Stimulated activated naive CD8-positive, alpha-beta T cell treated with anti-CD3 and anti-CD28 coated beads, Interleukin-15, Interleukin-2, amounts not matched to agents 100 ng/mL and 50 ng/mL, for 24 hours (primary cell): ENCODE data around the gene SLC16A14.
A peak's percentile ranks its signal among the peaks of the same experiment; 100 is the strongest.
"Not testable (repeated sequence)": the region's sequence is repeated elsewhere in the genome, so short reads cannot be mapped to it uniquely, and the experiment has no call there.

Experiments
- H3K27ac Mint-ChIP-seq: one replicate; pipeline ENCODE4 v1.8.0; 2021; ENCODE audit warnings: mild to moderate bottlenecking, mixed read lengths
- H3K27me3 Mint-ChIP-seq: one replicate; pipeline ENCODE4 v1.8.0; 2021; ENCODE audit warnings: mixed read lengths
- H3K36me3 Mint-ChIP-seq: one replicate; pipeline ENCODE4 v1.8.0; 2021; ENCODE audit warnings: low read depth, mixed read lengths
- H3K4me1 Mint-ChIP-seq: one replicate; pipeline ENCODE4 v1.8.0; 2021; ENCODE audit warnings: low read depth, mixed read lengths
- H3K4me3 Mint-ChIP-seq: one replicate; pipeline ENCODE4 v1.8.0; 2021; ENCODE audit warnings: mild to moderate bottlenecking, mixed read lengths
- H3K9me3 Mint-ChIP-seq: one replicate; pipeline ENCODE4 v1.8.0; 2021; ENCODE audit warnings: mixed read lengths

Gene SLC16A14

GRCh38 chr2:230068651-230069055 is at the start of gene SLC16A14:
Gene SLC16A14, minus strand, starts transcription at chr2:230068924. Its CDS starts 9,572 bp downstream, at chr2:230059352.
- Mint-ChIP-seq H3K27ac (peak within 1 kb of the TSS; percentile 71), H3K27me3 (peaks cover 14% of the 10 kb centered on the region), H3K4me1 (peaks cover 24% of the 10 kb centered on the region), H3K4me3 (peak within 1 kb of the TSS; percentile 85), H3K36me3 (no peaks in the 10 kb centered on the region), H3K9me3 (peaks cover 2% of the 10 kb centered on the region)

GRCh38 chr2:230106771-230107170 is 38.0 kb upstream of the SLC16A14 start:
- no peak overlapping the region for H3K4me3 Mint-ChIP-seq
- H3K27ac Mint-ChIP-seq: no peak overlapping the region
- peaks cover 28% of the 10 kb centered on the region for H3K9me3 Mint-ChIP-seq
- H3K36me3 Mint-ChIP-seq: no peaks in the 10 kb centered on the region
- H3K27me3 Mint-ChIP-seq: peaks cover 22% of the 10 kb centered on the region
- H3K4me1 Mint-ChIP-seq: no peaks in the 10 kb centered on the region

- not testable (repeated sequence) for H3K4me3 Mint-ChIP-seq, H3K27ac Mint-ChIP-seq, H3K36me3 Mint-ChIP-seq, H3K4me1 Mint-ChIP-seq
- peaks cover 11% of the 10 kb centered on the region for H3K27me3 Mint-ChIP-seq
- peaks cover 26% of the 10 kb centered on the region for H3K9me3 Mint-ChIP-seq
Measured at GRCh38 chr2:230101967-230102366, 33.2 kb upstream of the SLC16A14 start.

GRCh38 chr2:230097841-230098240 is 29.1 kb upstream of the SLC16A14 start:
- peaks cover 9% of the 10 kb centered on the region for H3K9me3 Mint-ChIP-seq
- no peaks in the 10 kb centered on the region for H3K4me1 Mint-ChIP-seq
- H3K4me3 Mint-ChIP-seq: no peak overlapping the region
- H3K27me3 Mint-ChIP-seq: peaks cover under 1% of the 10 kb centered on the region
- H3K36me3 Mint-ChIP-seq: no peaks in the 10 kb centered on the region
- no peak overlapping the region for H3K27ac Mint-ChIP-seq

GRCh38 chr2:230097424-230097823 is 28.7 kb upstream of the SLC16A14 start:
- Mint-ChIP-seq H3K4me1 (no peaks in the 10 kb centered on the region), H3K27me3 (no peaks in the 10 kb centered on the region), H3K27ac (no peak overlapping the region), H3K36me3 (no peaks in the 10 kb centered on the region), H3K9me3 (peaks cover 7% of the 10 kb centered on the region), H3K4me3 (no peak overlapping the region)

GRCh38 chr2:230090967-230091366 is 22.2 kb upstream of the SLC16A14 start:
- no peak overlapping the region for H3K4me3 Mint-ChIP-seq
- H3K4me1 Mint-ChIP-seq: no peaks in the 10 kb centered on the region
- no peaks in the 10 kb centered on the region for H3K36me3 Mint-ChIP-seq
- no peak overlapping the region for H3K27ac Mint-ChIP-seq
- H3K9me3 Mint-ChIP-seq: no peaks in the 10 kb centered on the region
- peaks cover 13% of the 10 kb centered on the region for H3K27me3 Mint-ChIP-seq

- Mint-ChIP-seq H3K9me3 (no peaks in the 10 kb centered on the region), H3K4me1 (no peaks in the 10 kb centered on the region), H3K4me3 (no peak overlapping the region), H3K36me3 (no peaks in the 10 kb centered on the region), H3K27ac (no peak overlapping the region), H3K27me3 (no peaks in the 10 kb centered on the region)
Measured at GRCh38 chr2:230085201-230085600, 16.5 kb upstream of the SLC16A14 start.

GRCh38 chr2:230077851-230078547 is 9.3 kb upstream of the SLC16A14 start:
- no peak overlapping the region for H3K4me3 Mint-ChIP-seq
- H3K27ac Mint-ChIP-seq: no peak overlapping the region
- no peaks in the 10 kb centered on the region for H3K4me1 Mint-ChIP-seq
- H3K36me3 Mint-ChIP-seq: no peaks in the 10 kb centered on the region
- no peaks in the 10 kb centered on the region for H3K27me3 Mint-ChIP-seq
- H3K9me3 Mint-ChIP-seq: peaks cover 4% of the 10 kb centered on the region

GRCh38 chr2:230076819-230077218 is 8.1 kb upstream of the SLC16A14 start:
- Mint-ChIP-seq H3K4me1 (no peaks in the 10 kb centered on the region), H3K27me3 (no peaks in the 10 kb centered on the region)

GRCh38 chr2:230075988-230076631 is 7.4 kb upstream of the SLC16A14 start:
- Mint-ChIP-seq H3K36me3 (no peaks in the 10 kb centered on the region), H3K27ac (no peak overlapping the region), H3K9me3 (peaks cover 4% of the 10 kb centered on the region), H3K4me1 (no peaks in the 10 kb centered on the region), H3K4me3 (no peak overlapping the region), H3K27me3 (no peaks in the 10 kb centered on the region)

More at GRCh38 chr2:230076819-230077218, 8.1 kb upstream of the SLC16A14 start:
- H3K9me3 Mint-ChIP-seq: peaks cover 4% of the 10 kb centered on the region
- H3K27ac Mint-ChIP-seq: no peak overlapping the region
- no peak overlapping the region for H3K4me3 Mint-ChIP-seq
- no peaks in the 10 kb centered on the region for H3K36me3 Mint-ChIP-seq

GRCh38 chr2:230071421-230071820 is 2.7 kb upstream of the SLC16A14 start:
- H3K4me1 Mint-ChIP-seq: peaks cover 20% of the 10 kb centered on the region
- H3K36me3 Mint-ChIP-seq: no peaks in the 10 kb centered on the region
- no peak overlapping the region for H3K27ac Mint-ChIP-seq
- no peak overlapping the region for H3K4me3 Mint-ChIP-seq
- peaks cover 12% of the 10 kb centered on the region for H3K27me3 Mint-ChIP-seq
- H3K9me3 Mint-ChIP-seq: peaks cover 4% of the 10 kb centered on the region

GRCh38 chr2:230069402-230069801 is 678 bp upstream of the SLC16A14 start:
- Mint-ChIP-seq H3K4me1 (peaks cover 24% of the 10 kb centered on the region), H3K4me3 (peak overlapping the region; percentile 85), H3K27ac (no peak overlapping the region), H3K9me3 (peaks cover 4% of the 10 kb centered on the region), H3K36me3 (no peaks in the 10 kb centered on the region), H3K27me3 (peaks cover 14% of the 10 kb centered on the region)

GRCh38 chr2:230068016-230068650 is 591 bp downstream of the SLC16A14 start:
- no peaks in the 10 kb centered on the region for H3K9me3 Mint-ChIP-seq
- peak overlapping the region; percentile 85 for H3K4me3 Mint-ChIP-seq
- H3K4me1 Mint-ChIP-seq: peaks cover 24% of the 10 kb centered on the region
- no peak overlapping the region for H3K27ac Mint-ChIP-seq
- H3K36me3 Mint-ChIP-seq: no peaks in the 10 kb centered on the region
- peaks cover 17% of the 10 kb centered on the region for H3K27me3 Mint-ChIP-seq

- Mint-ChIP-seq H3K36me3 (peaks cover 8% of the 10 kb centered on the region), H3K4me1 (peaks cover 12% of the 10 kb centered on the region), H3K27me3 (peaks cover 4% of the 10 kb centered on the region), H3K9me3 (no peaks in the 10 kb centered on the region), H3K27ac (peak overlapping the region; percentile 69), H3K4me3 (peak overlapping the region; percentile 23)
Measured at GRCh38 chr2:230060672-230061293, 7.9 kb downstream of the SLC16A14 start.
